ENCODE results near the gene PSKH1.
A peak's percentile ranks its signal among the peaks of the same experiment; 100 is the strongest.

PSKH1 gene

GRCh38 chr16:67892899-67893742, at the start of gene PSKH1 (continued):
- TF ChIP-seq KLF16 (tag by site-specific recombination; IDR thresholded peaks at IDR 0.05) (no peak), ZNF155 (tag by site-specific recombination; IDR thresholded peaks at IDR 0.05) (no peak), ZNF555 (tag by site-specific recombination; conservative IDR thresholded peaks at IDR 0.05) (no peak), ZBTB21 (tag by site-specific recombination; IDR thresholded peaks at IDR 0.05) (peak; percentile 87), GLIS2 (tag by site-specific recombination; IDR thresholded peaks at IDR 0.05) (no peak), ZFHX2 (tag by site-specific recombination; conservative IDR thresholded peaks at IDR 0.05) (no peak), SP3 (tag by site-specific recombination; IDR thresholded peaks at IDR 0.05) (peak; percentile 93), ZNF449 (tag by site-specific recombination; IDR thresholded peaks at IDR 0.05) (no peak), ZNF202 (tag by site-specific recombination; IDR thresholded peaks at IDR 0.05; ENCODE audit: borderline replicate concordance) (no peak), SCRT1 (tag by site-specific recombination; IDR thresholded peaks at IDR 0.05; ENCODE audit: borderline replicate concordance) (no peak), ZBTB8A (tag by site-specific recombination; IDR thresholded peaks at IDR 0.05) (no peak), ZNF112 (tag by site-specific recombination; IDR thresholded peaks at IDR 0.05) (no peak), ZNF654 (tag by site-specific recombination; IDR thresholded peaks at IDR 0.05; ENCODE audit: low read depth) (no peak), ZNF830 (tag by site-specific recombination; IDR thresholded peaks at IDR 0.05; ENCODE audit: low read depth) (no peak), MEIS1 (CRISPR knock-in tag; IDR thresholded peaks at IDR 0.05; ENCODE audit: borderline replicate concordance) (0 out of 2 replicates have a peak, but pooled peaks have one; percentile 23), ZNF548 (tag by site-specific recombination; IDR thresholded peaks at IDR 0.05) (no peak), ZNF660 (tag by site-specific recombination; IDR thresholded peaks at IDR 0.05) (peak; percentile 65), ZBTB6 (tag by site-specific recombination; IDR thresholded peaks at IDR 0.05) (no peak), ZNF747 (tag by site-specific recombination; IDR thresholded peaks at IDR 0.05) (no peak), ZSCAN23 (tag by site-specific recombination; IDR thresholded peaks at IDR 0.05) (no peak), ZNF843 (tag by site-specific recombination; IDR thresholded peaks at IDR 0.05) (no peak), EGR2 (tag by site-specific recombination; IDR thresholded peaks at IDR 0.05; ENCODE audit: low read depth) (no peak), KLF8 (tag by site-specific recombination; IDR thresholded peaks at IDR 0.05) (peak; percentile 73; the same call in 1 of the 2 replicates), ZNF239 (tag by site-specific recombination; IDR thresholded peaks at IDR 0.05) (no peak), ZBTB48 (tag by site-specific recombination; IDR thresholded peaks at IDR 0.05) (no peak), ZNF311 (tag by site-specific recombination; IDR thresholded peaks at IDR 0.05; ENCODE audit: borderline replicate concordance) (no peak), ZNF704 (tag by site-specific recombination; IDR thresholded peaks at IDR 0.05) (no peak), ZNF146 (tag by site-specific recombination; IDR thresholded peaks at IDR 0.05) (no peak), ZNF629 (tag by site-specific recombination; IDR thresholded peaks at IDR 0.05) (peak; percentile 93), BCL11A (tag by site-specific recombination; IDR thresholded peaks at IDR 0.05; ENCODE audit: low read depth) (no peak), KLF10 (tag by site-specific recombination; IDR thresholded peaks at IDR 0.05) (peak; percentile 96), ZNF529 (tag by site-specific recombination; IDR thresholded peaks at IDR 0.05; ENCODE audit: insufficient replicate concordance) (no peak), ZSCAN16 (tag by site-specific recombination; IDR thresholded peaks at IDR 0.05) (no peak)
- TF ChIP-seq, protein P1, sequence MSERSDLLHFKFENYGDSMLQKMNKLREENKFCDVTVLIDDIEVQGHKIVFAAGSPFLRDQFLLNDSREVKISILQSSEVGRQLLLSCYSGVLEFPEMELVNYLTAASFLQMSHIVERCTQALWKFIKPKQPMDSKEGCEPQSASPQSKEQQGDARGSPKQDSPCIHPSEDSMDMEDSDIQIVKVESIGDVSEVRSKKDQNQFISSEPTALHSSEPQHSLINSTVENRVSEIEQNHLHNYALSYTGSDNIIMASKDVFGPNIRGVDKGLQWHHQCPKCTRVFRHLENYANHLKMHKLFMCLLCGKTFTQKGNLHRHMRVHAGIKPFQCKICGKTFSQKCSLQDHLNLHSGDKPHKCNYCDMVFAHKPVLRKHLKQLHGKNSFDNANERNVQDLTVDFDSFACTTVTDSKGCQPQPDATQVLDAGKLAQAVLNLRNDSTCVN (tag by site-specific recombination; optimal IDR thresholded peaks at IDR 0.05) = peak; percentile 30
- TF ChIP-seq, protein P2, sequence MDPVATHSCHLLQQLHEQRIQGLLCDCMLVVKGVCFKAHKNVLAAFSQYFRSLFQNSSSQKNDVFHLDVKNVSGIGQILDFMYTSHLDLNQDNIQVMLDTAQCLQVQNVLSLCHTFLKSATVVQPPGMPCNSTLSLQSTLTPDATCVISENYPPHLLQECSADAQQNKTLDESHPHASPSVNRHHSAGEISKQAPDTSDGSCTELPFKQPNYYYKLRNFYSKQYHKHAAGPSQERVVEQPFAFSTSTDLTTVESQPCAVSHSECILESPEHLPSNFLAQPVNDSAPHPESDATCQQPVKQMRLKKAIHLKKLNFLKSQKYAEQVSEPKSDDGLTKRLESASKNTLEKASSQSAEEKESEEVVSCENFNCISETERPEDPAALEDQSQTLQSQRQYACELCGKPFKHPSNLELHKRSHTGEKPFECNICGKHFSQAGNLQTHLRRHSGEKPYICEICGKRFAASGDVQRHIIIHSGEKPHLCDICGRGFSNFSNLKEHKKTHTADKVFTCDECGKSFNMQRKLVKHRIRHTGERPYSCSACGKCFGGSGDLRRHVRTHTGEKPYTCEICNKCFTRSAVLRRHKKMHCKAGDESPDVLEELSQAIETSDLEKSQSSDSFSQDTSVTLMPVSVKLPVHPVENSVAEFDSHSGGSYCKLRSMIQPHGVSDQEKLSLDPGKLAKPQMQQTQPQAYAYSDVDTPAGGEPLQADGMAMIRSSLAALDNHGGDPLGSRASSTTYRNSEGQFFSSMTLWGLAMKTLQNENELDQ (tag by site-specific recombination; IDR thresholded peaks at IDR 0.05; ENCODE audit: low read depth) = no peak
